ENCODE results near the gene PELO. TPM values are rescaled to one million over a fixed set of nuclear protein-coding genes. Genes with fewer than 3 reads are reported as not detected.

The PELO gene
- total and polyA plus RNA-seq, 4 donors = 5.0 to 51.1 (median 35.6) TPM

GRCh38 chr5:52783226-52783959 is 4.3 kb upstream of the PELO start:
- Histone ChIP-seq H3K9ac (ENCODE audit: insufficient read depth in 1 of 2, low read length in 2 of 2) (no peak overlapping the region), H3K9me3 (ENCODE audit: control insufficient read depth in 4 of 4, insufficient read depth in 3 of 4, low read length in 3 of 4) (no peaks in the 10 kb centered on the region), H3K36me3 (ENCODE audit: control insufficient read depth in 4 of 4, insufficient read depth in 4 of 4, low read length in 4 of 4) (no peaks in the 10 kb centered on the region), H3K27ac (ENCODE audit: low read depth in 1 of 2, low read length in 1 of 2) (no peak overlapping the region), H3K4me3 (no peak overlapping the region), H3K4me1 (ENCODE audit: control insufficient read depth in 5 of 5, insufficient read depth in 5 of 5, low read length in 5 of 5) (peaks cover 0 to 12% (median 1%) of the 10 kb centered on the region in 5 donors), H3K27me3 (ENCODE audit: control insufficient read depth in 3 of 3, insufficient read depth in 3 of 3, low read length in 2 of 3) (no peaks in the 10 kb centered on the region)
- no peak for TF ChIP-seq CTCF (IDR thresholded peaks at IDR 0.05; ENCODE audit: control extremely low read depth, extremely low read depth)
- WGBS, 2 donors = 36 to 59% methylated on average over 2 of the region's 2 CpGs
- no peak for ATAC-seq (ENCODE audit: insufficient read depth, low FRiP score)
- no peak for DNase-seq

- H3K9me3 ChIP-seq (ENCODE audit: control insufficient read depth in 4 of 4, insufficient read depth in 3 of 4, low read length in 3 of 4) = no peaks in the 10 kb centered on the region
- TF ChIP-seq CTCF (IDR thresholded peaks at IDR 0.05; ENCODE audit: control extremely low read depth, extremely low read depth) = no peak
- peaks cover 0 to 15% (median 1%) of the 10 kb centered on the region in 5 donors for H3K4me1 ChIP-seq (ENCODE audit: control insufficient read depth in 5 of 5, insufficient read depth in 5 of 5, low read length in 5 of 5)
- no peak overlapping the region for H3K4me3 ChIP-seq
- no peak for ATAC-seq (ENCODE audit: insufficient read depth, low FRiP score)
- H3K36me3 ChIP-seq (ENCODE audit: control insufficient read depth in 4 of 4, insufficient read depth in 4 of 4, low read length in 4 of 4) = no peaks in the 10 kb centered on the region
- WGBS, 2 donors = 27 to 61% methylated on average over 6 of the region's 6 CpGs
- no peak overlapping the region for H3K9ac ChIP-seq (ENCODE audit: insufficient read depth in 1 of 2, low read length in 2 of 2)
- no peaks in the 10 kb centered on the region for H3K27me3 ChIP-seq (ENCODE audit: control insufficient read depth in 3 of 3, insufficient read depth in 3 of 3, low read length in 2 of 3)
- H3K27ac ChIP-seq (ENCODE audit: low read depth in 1 of 2, low read length in 1 of 2) = peak overlapping the region in 1 of 2 donors; percentile 45
- no peak for DNase-seq
Measured at GRCh38 chr5:52784737-52785136, 3.0 kb upstream of the PELO start.

GRCh38 chr5:52786391-52786790 is 1.3 kb upstream of the PELO start:
- no peak overlapping the region for H3K4me3 ChIP-seq
- H3K9me3 ChIP-seq (ENCODE audit: control insufficient read depth in 4 of 4, insufficient read depth in 3 of 4, low read length in 3 of 4) = no peaks in the 10 kb centered on the region
- H3K27ac ChIP-seq (ENCODE audit: low read depth in 1 of 2, low read length in 1 of 2) = peak overlapping the region in 1 of 2 donors; percentile 75
- DNase-seq = peak in 2 of 3 donors; percentile 53 to 64
- TF ChIP-seq CTCF (IDR thresholded peaks at IDR 0.05; ENCODE audit: control extremely low read depth, extremely low read depth) = no peak
- H3K9ac ChIP-seq (ENCODE audit: insufficient read depth in 1 of 2, low read length in 2 of 2) = peak overlapping the region in 1 of 2 donors; percentile 92
- no peaks in the 10 kb centered on the region for H3K27me3 ChIP-seq (ENCODE audit: control insufficient read depth in 3 of 3, insufficient read depth in 3 of 3, low read length in 2 of 3)
- H3K4me1 ChIP-seq (ENCODE audit: control insufficient read depth in 5 of 5, insufficient read depth in 5 of 5, low read length in 5 of 5) = peaks cover 0 to 22% (median 1%) of the 10 kb centered on the region in 5 donors
- H3K36me3 ChIP-seq (ENCODE audit: control insufficient read depth in 4 of 4, insufficient read depth in 4 of 4, low read length in 4 of 4) = peaks cover 0 to 6% (median 0%) of the 10 kb centered on the region in 4 donors
- WGBS, 2 donors = 40 to 57% methylated on average over 4 of the region's 4 CpGs
- no peak for ATAC-seq (ENCODE audit: insufficient read depth, low FRiP score)
